NOMO-1 treated with DMSO at 0.1 percent for 48 hours (cell line): Measurements from ENCODE around the gene IL5.

Experiments used
- DNase-seq: peaks from one replicate; lab custom pipeline; 2025; ENCODE audit not compliant: unreplicated experiment; lab: John Stamatoyannopoulos, UW

Gene IL5

GRCh38 chr5:132499440-132500243, 43.7 kb downstream of the IL5 start:
- DNase-seq = no peak

GRCh38 chr5:132498686-132499271, 44.5 kb downstream of the IL5 start:
- DNase-seq = no peak

- no peak for DNase-seq
These were observed 45.2 kb downstream of the IL5 start for GRCh38 chr5:132498152-132498551.

GRCh38 chr5:132497488-132497997, 45.8 kb downstream of the IL5 start:
- DNase-seq = no peak

GRCh38 chr5:132496631-132497487, 46.5 kb downstream of the IL5 start:
- peak; percentile 82 for DNase-seq

DNA sequence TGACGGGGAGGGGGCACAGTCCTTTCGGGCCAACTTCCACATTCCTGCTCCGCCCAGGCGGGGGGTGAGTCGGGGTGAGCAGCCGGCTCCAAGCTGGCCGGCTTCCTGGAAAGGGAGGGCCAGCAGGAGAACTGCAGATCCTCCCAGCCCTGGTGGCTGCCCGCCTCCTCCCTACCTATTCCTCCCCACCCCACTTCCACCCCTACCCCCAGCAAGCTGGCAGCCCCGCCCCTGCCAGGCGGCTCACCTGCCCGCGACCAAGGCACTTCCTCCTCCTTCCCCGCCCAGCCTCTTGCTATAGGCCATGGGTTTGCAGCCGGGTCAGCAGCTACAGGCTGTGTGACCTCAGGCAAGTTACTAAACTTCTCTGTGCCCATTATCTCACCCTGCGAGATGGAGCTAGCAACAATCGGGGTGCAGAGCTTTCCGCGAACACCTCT, 47.1 kb downstream of the IL5 start:
- peak; percentile 97 for DNase-seq

DNA sequence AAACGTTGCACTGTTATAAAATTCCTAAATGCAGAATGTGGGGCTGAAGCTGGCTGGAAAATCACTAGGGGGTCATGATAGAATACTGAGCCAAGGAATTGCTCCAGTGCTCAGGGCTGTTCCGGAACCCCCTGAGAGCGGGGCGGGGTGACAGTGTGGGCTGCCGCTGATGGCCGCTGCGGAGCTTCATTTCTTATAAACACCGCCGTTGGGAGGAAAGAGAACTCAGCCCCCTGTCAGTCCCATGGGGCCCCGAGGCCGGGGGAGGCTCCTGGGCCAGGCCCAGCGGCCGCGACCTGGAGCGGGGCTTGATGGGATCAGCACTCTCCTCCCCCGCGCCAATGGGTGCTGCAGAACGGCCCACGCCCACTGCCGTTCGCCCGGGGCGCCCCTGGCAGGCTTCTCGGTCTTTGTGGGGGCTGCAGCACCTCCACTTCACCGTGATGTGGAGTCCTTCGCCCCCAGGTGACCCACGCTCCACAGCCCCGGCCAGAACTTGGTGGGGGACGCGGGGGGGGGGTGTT, 47.6 kb downstream of the IL5 start:
- DNase-seq = peak; percentile 83

DNA sequence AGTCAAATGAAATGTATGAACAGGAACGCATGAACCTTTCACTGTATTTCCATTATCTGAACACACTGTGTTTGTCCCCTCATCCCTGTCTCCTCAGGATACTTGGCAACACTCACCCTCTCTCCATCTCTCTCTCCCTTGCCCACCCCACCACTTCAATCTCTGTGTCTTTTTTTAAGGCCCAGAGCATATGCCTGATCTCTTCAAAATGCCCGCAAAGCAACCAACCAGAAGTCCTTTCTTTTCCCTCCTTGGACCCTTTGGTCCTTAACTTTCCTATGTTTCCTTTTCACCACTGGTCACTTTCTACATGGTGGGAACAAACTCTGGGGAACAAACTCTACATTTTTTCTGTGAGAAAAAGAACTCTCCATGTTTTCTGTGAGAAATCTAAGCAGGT, 49.5 kb downstream of the IL5 start:
- DNase-seq = no peak

GRCh38 chr5:132493241-132493640, 50.1 kb downstream of the IL5 start:
- no peak for DNase-seq

DNA sequence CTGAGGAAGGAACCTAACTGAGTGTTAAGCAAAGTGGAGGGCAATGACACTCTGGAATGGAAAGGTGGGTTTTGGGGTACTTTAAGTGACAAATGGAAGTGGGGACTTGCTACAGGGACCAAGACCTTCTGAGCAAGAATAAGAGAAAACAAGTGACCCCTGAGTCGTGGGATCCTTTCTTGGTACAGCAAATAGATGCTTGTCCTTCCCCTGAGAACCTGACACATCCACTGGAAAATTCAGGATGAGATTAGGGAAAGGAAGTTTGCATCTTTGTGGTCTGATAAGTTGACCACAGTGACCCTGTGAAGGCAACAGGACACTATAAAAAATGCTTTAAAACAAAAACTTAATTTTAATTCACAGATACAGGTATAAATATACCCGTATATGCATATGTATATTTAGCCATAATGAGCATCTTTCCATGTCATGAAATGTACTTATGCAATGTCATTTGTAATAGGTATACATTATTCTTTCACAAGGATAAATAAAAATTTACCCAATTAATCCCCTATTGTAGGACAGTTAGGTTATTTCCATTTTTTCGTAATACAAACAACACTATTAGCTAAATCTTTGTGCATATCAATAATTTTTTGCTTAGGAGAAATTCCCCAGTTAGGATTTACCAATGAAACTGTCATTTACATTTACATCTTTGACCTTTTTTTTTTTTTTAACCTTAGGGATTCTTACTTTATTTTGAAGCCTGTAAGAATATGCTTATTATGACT, 50.8 kb downstream of the IL5 start:
- DNase-seq = no peak
